Omental fat pad (tissue), 4 donors: ENCODE data around the gene GCAT. TPM values are rescaled to one million over a fixed set of nuclear protein-coding genes. Genes with fewer than 3 reads are reported as not detected.

Experiments
- ATAC-seq: fragments of 150-250 bp; one replicate; pipeline ENCODE4 v1.9.1; 2016; ENCODE audit warnings: mild to moderate bottlenecking, moderate library complexity; ENCODE audit not compliant: low FRiP score
- DNase-seq: peaks from one replicate; pipeline ENCODE4 v3.0.0-alpha.2; 2019; ENCODE audit warnings: low spot score
- total RNA-seq, 4 donors: library from RNA; depleted of rRNA; stranded (reverse); fragments of >200 nt; gene quantifications; one replicate each; pipeline ENCODE4 v1.1.0, GENCODE V29; 2016
- TF ChIP-seq, protein P1 (sequence below), 3 donors: fragments of 450-650 bp; IDR thresholded peaks; one replicate each; pipeline ENCODE4 v1.5.1; 2016 to 2017; ENCODE audit warnings: antibody characterized with exemption in 3 of 3, mild to moderate bottlenecking in 3 of 3, moderate library complexity in 2 of 3

The GCAT gene
- total RNA-seq, 4 donors from 2014 or later = 6.5 to 12.0 (median 8.9) TPM

DNA sequence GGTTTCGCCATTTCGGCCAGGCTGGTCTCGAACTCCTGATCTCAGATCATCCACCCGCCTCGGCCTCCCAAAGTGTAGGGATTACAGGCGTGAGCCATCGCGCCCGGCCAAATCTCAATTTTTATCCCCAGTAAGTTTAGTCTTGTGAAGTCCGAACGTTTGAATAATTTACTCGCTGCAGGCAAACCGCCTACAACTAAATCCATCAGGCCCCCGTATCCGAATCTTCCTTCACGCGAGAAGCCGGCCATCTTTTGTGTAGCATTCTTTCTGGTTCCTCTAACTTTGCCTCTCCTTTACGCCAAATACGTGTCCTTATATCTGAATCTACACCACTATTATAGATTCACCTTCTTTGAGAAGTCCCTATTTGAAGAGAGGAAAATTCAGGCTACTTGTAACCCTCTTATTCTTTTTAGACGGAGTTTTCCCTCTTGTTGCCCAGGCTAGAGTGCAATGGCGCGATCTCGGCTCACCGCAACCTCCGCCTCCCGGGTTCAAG is 40.9 kb downstream of the GCAT start:
- ATAC-seq (no peak), DNase-seq (no peak)
- TF ChIP-seq, protein P1, sequence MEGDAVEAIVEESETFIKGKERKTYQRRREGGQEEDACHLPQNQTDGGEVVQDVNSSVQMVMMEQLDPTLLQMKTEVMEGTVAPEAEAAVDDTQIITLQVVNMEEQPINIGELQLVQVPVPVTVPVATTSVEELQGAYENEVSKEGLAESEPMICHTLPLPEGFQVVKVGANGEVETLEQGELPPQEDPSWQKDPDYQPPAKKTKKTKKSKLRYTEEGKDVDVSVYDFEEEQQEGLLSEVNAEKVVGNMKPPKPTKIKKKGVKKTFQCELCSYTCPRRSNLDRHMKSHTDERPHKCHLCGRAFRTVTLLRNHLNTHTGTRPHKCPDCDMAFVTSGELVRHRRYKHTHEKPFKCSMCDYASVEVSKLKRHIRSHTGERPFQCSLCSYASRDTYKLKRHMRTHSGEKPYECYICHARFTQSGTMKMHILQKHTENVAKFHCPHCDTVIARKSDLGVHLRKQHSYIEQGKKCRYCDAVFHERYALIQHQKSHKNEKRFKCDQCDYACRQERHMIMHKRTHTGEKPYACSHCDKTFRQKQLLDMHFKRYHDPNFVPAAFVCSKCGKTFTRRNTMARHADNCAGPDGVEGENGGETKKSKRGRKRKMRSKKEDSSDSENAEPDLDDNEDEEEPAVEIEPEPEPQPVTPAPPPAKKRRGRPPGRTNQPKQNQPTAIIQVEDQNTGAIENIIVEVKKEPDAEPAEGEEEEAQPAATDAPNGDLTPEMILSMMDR (IDR thresholded peaks at IDR 0.05) = no peak

DNA sequence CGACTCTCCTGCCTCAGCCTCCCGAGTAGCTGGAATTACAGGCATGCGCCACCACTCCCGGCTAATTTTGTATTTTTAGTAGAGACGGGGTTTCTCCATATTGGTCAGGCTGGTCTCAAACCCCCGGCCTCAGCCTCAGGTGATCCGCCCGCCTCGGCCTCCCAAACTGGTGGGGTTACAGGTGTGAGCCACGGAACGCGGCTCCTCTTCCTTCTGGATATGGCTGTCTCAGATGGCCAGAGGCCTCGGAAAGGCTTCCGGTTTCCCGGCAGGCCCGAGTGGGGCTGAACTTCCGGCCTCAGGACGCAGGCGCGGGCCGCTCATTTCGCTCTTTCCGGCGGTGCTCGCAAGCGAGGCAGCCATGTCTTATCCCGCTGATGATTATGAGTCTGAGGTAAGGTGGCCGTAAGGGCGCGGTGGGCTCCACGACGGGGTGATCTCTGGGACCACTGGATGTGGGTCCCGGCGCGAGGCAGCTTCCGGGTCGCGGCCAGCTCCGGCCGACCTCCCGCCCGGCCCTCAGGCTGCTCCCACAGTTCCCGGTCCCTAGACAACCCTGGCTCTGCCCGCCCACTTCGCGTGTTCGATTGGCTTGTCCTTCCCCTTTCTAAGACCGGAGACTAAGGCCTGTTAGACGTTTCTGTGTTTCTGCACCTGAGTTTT is 41.5 kb downstream of the GCAT start, which contains the start of gene EIF3L:
EIF3L (plus strand) TSS at position 331 of the 663 bp plus-strand sequence; CDS start at position 362, 31 bp downstream.
- DNase-seq (peak; percentile 60), ATAC-seq (peak; percentile 83)
- TF ChIP-seq, protein P1 (IDR thresholded peaks at IDR 0.05) = no peak

DNA sequence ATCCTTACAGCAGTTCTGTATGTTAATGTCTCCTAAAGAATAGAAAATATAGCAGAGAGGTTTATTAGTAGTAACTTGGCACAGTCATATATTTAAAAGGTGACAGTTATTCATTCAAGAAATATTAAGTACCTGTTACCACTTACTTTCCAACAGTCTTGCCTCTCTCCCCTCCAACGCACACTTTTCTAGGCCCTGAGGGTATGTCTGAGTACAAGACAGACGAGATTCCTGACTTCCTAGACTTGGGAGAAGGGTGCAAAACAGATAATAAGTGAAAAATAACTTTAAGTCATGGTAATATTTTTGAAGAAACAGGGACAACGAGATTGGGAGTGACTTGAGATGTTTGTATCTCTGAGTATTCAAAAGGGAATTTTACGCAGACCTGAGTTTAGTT is 43.1 kb downstream of the GCAT start:
- TF ChIP-seq, protein P1 (IDR thresholded peaks at IDR 0.05) = no peak
- ATAC-seq (no peak), DNase-seq (no peak)

DNA sequence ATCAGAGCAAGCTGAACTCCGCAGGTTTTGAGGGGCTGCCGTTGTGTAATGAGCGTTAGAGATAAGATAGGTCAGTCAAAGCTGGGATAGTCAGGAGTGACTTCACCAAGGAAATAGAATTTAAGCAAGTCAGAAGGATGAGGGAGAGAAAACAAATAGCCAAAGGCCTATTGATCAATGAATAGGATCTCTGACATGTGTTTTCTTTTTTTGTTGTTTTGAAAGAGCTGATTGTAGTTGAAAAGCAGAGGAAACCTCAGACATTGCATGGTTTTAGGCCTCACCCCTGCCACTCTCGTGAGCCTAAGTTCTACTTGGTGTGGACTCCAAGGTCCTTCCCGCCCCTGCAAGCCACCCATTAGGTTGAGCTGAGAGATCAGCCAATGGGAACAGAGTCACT is 44.7 kb downstream of the GCAT start:
- DNase-seq = no peak
- TF ChIP-seq, protein P1 (IDR thresholded peaks at IDR 0.05) = no peak
- no peak for ATAC-seq

DNA sequence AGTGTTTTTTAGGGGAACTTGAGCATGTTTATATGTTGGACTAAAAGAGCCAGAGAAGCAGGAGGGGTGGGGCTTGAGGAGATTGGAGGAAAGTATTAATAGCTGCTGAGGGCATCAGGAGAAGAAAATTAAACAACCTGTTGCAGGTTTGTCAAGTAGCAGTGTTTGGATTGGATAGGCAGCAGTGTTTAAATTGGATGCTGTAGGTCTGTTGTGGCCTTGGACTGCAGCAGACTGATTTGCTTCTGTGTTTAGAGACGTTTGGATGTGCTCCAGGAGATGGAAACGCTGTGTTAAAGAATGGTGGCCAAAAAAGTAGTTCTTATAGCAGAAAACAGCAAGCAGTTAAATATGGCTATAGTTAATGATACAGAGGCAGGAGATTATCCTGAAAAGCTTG is 47.2 kb downstream of the GCAT start:
- no peak for DNase-seq
- ATAC-seq = no peak
- TF ChIP-seq, protein P1 (IDR thresholded peaks at IDR 0.05) = no peak

DNA sequence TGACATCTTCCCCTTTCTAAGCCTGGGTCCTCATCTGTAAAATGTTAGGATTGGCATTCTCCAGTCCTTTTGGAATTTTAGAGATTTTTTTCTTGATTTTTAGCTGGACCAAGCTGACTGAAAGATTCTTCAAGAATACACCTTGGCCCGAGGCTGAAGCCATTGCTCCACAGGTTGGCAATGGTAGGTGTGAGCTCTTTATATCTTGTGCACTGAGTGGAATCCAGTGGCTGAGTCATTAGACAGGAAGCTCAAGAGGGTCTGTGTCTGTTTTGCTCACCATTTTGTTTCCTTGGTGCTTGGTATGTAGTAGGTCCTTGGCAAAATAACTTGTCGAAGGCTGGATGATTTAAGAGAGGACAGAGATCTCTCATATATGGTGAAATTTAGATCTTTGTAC is 47.7 kb downstream of the GCAT start:
- DNase-seq (no peak), ATAC-seq (no peak)
- TF ChIP-seq, protein P1 (IDR thresholded peaks at IDR 0.05) = no peak

DNA sequence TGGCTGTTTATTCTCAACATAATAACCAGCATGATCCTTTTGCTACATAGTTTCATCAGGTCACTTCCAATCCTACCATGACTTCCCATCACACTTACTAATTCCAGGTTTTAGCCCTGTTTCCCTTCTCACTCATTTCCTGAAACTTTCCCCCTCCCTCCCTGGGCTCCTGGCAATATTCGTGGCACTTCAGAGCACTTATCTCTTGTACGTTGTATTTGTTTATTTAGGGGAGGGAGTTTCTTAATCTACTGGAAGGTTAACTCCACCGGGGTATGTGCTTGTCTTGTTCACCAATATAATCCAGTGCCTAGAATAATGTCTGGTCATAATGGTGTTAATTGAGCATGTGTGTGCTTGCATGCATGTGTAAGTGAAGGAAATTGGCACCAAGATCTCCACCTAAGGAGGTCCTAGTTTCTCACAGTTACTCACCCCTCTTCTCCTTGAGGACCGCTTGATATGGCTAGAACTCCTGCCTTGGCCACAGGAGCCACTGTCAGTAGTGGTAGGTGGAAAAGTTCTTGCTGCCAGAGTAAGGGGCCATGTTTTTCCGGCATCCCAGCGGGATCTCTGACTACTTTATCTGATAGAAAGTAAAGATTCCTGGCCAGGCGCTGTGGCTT is 53.2 kb downstream of the GCAT start:
- TF ChIP-seq, protein P1 (IDR thresholded peaks at IDR 0.05) = no peak
- DNase-seq = no peak
- no peak for ATAC-seq
